Measurements from ENCODE around the gene SLAMF8. TPM values are rescaled to one million over a fixed set of nuclear protein-coding genes. Genes with fewer than 3 reads are reported as not detected.

SLAMF8 gene
- polyA plus RNA-seq, 1 donor from 2014 or later, result not detected

GRCh38 chr1:159870704-159871103 lies 44.0 kb downstream of the SLAMF8 start:
- Histone ChIP-seq H3K9ac (ENCODE audit: low read length) (no peak overlapping the region), H3K27me3 (ENCODE audit: insufficient read depth, low read depth, low read length) (no peaks in the 10 kb centered on the region), H3F3A (ENCODE audit: insufficient read depth, low read length, poor library complexity, severe bottlenecking) (no peaks in the 10 kb centered on the region), H3K36me3 (ENCODE audit: insufficient read depth, low read length) (no peaks in the 10 kb centered on the region), H3K4me2 (ENCODE audit: low read length) (no peak overlapping the region), H4K20me1 (ENCODE audit: insufficient read depth) (no peaks in the 10 kb centered on the region), H3K4me3 (ENCODE audit: low read length) (no peak overlapping the region), H2AFZ (ENCODE audit: low read depth, low read length) (no peak overlapping the region), H3K79me2 (replicated peaks; ENCODE audit: insufficient read depth, low read length) (no peaks in the 10 kb centered on the region), H3K9me2 (ENCODE audit: insufficient read depth, low read length) (no peaks in the 10 kb centered on the region), H3K27ac (ENCODE audit: low read length) (no peak overlapping the region), H3K9me3 (ENCODE audit: low read length) (no peaks in the 10 kb centered on the region)
- TF ChIP-seq EP300 (conservative IDR thresholded peaks at IDR 0.05; ENCODE audit: poor library complexity, severe bottlenecking), result no peak
- TF ChIP-seq CTCF (IDR thresholded peaks at IDR 0.05; ENCODE audit: poor library complexity, severe bottlenecking), result no peak
- TF ChIP-seq EZH2 (IDR thresholded peaks at IDR 0.05; ENCODE audit: borderline replicate concordance, insufficient read depth, low read length, poor library complexity, severe bottlenecking), result no peak
- no peak for TF ChIP-seq MXI1 (conservative IDR thresholded peaks at IDR 0.05; ENCODE audit: poor library complexity, severe bottlenecking)

GRCh38 chr1:159872891-159873290 lies 46.2 kb downstream of the SLAMF8 start:
- Histone ChIP-seq H3K27me3 (ENCODE audit: insufficient read depth, low read depth, low read length) (no peaks in the 10 kb centered on the region), H3K27ac (ENCODE audit: low read length) (no peak overlapping the region), H3F3A (ENCODE audit: insufficient read depth, low read length, poor library complexity, severe bottlenecking) (no peaks in the 10 kb centered on the region), H3K9me3 (ENCODE audit: low read length) (no peaks in the 10 kb centered on the region), H3K9me2 (ENCODE audit: insufficient read depth, low read length) (no peaks in the 10 kb centered on the region), H3K4me3 (ENCODE audit: low read length) (no peak overlapping the region), H4K20me1 (ENCODE audit: insufficient read depth) (no peaks in the 10 kb centered on the region), H3K36me3 (ENCODE audit: insufficient read depth, low read length) (no peaks in the 10 kb centered on the region), H3K9ac (ENCODE audit: low read length) (no peak overlapping the region), H3K79me2 (replicated peaks; ENCODE audit: insufficient read depth, low read length) (no peaks in the 10 kb centered on the region), H3K4me2 (ENCODE audit: low read length) (no peak overlapping the region), H2AFZ (ENCODE audit: low read depth, low read length) (no peak overlapping the region)
- no peak for TF ChIP-seq MXI1 (conservative IDR thresholded peaks at IDR 0.05; ENCODE audit: poor library complexity, severe bottlenecking)
- no peak for TF ChIP-seq POLR2AphosphoS5 (IDR thresholded peaks at IDR 0.05)
- TF ChIP-seq CTCF (IDR thresholded peaks at IDR 0.05; ENCODE audit: poor library complexity, severe bottlenecking), result no peak
- TF ChIP-seq RAD21 (conservative IDR thresholded peaks at IDR 0.05), result no peak
- TF ChIP-seq EP300 (conservative IDR thresholded peaks at IDR 0.05; ENCODE audit: poor library complexity, severe bottlenecking), result no peak
- no peak for TF ChIP-seq SMC3 (conservative IDR thresholded peaks at IDR 0.05; ENCODE audit: poor library complexity)
- TF ChIP-seq EZH2 (IDR thresholded peaks at IDR 0.05; ENCODE audit: borderline replicate concordance, insufficient read depth, low read length, poor library complexity, severe bottlenecking), result no peak
- no peak for TF ChIP-seq TAF1 (IDR thresholded peaks at IDR 0.05; ENCODE audit: low read depth)
- TF ChIP-seq REST (IDR thresholded peaks at IDR 0.05; ENCODE audit: borderline replicate concordance), result no peak

Measured in neural cell (in vitro differentiated cells).